Thyroid gland (tissue), 4 donors: Measurements from ENCODE around the gene RAMAC. TPM values are rescaled to one million over a fixed set of nuclear protein-coding genes. Genes with fewer than 3 reads are reported as not detected.

Source experiments
- DNase-seq, 2 donors: peaks; one replicate each; pipeline ENCODE4 v3.0.0-alpha.2; 2019
- H3K27ac ChIP-seq, 3 donors: fragments of 200-600 bp; sonication (generic); 1 replicate in 2 of 3; 2 replicates in 1 of 3; pipeline ENCODE4 v1.5.1; 2016 to 2019; ENCODE audit warnings: mild to moderate bottlenecking in 1 of 3, moderate library complexity in 1 of 3
- H3K27me3 ChIP-seq: fragments of 200-600 bp; sonication (generic); one replicate; pipeline ENCODE4 v1.5.1; 2019
- H3K36me3 ChIP-seq, 2 donors: fragments of 200-600 bp; sonication (generic); one replicate each; pipeline ENCODE4 v1.5.1; 2016 to 2019
- H3K4me1 ChIP-seq, 2 donors: fragments of 200-600 bp; sonication (generic); one replicate each; pipeline ENCODE4 v1.5.1; 2017 to 2019
- H3K4me3 ChIP-seq, 3 donors: fragments of 200-600 bp; sonication (generic); replicated peaks in 1 of 3; 1 replicate in 2 of 3; 2 replicates in 1 of 3; pipeline ENCODE4 v1.5.1; 2016; ENCODE audit warnings: mild to moderate bottlenecking in 1 of 3
- H3K9me3 ChIP-seq: fragments of 200-600 bp; sonication (generic); one replicate; pipeline ENCODE4 v1.5.1; 2017
- POLR2A ChIP-seq, 2 donors: fragments of 450-650 bp; IDR thresholded peaks; one replicate each; pipeline ENCODE4 v1.6.1; 2017; ENCODE audit warnings: antibody characterized with exemption in 2 of 2, mild to moderate bottlenecking in 2 of 2, moderate library complexity in 1 of 2
- whole genome bisulfite sequencing, 2 donors: methylation state at CpG; one replicate each; pipeline ENCODE4 v1.1.5; 2017; 5-methylcytosine and 5-hydroxymethylcytosine counted together
- intact Hi-C: fragments of 100-400 bp; cut with DNase I; formaldehyde crosslinking; loops from one replicate; pipeline ENCODE4 v1.15.1; 2023
- total RNA-seq, 4 donors: library from RNA; depleted of rRNA; stranded (reverse); fragments of >200 nt; gene quantifications; one replicate each; pipeline ENCODE4 v1.2.3, GENCODE V29; 2016
- TF ChIP-seq, protein P1 (sequence below), 6 experiments: fragments of 200-600 bp in 3 of 6; fragments of 450-650 bp in 3 of 6; sonication (generic) in 3 of 6; IDR thresholded peaks; one replicate each; pipeline ENCODE4 v1.5.1; 2016 to 2019; ENCODE audit warnings: antibody characterized with exemption in 6 of 6, mild to moderate bottlenecking in 2 of 6, inconsistent platforms in 1 of 6, moderate library complexity in 1 of 6

The RAMAC gene
- total RNA-seq, 4 donors from 2014 or later = 18.7 to 24.0 (median 22.0) TPM

DNA sequence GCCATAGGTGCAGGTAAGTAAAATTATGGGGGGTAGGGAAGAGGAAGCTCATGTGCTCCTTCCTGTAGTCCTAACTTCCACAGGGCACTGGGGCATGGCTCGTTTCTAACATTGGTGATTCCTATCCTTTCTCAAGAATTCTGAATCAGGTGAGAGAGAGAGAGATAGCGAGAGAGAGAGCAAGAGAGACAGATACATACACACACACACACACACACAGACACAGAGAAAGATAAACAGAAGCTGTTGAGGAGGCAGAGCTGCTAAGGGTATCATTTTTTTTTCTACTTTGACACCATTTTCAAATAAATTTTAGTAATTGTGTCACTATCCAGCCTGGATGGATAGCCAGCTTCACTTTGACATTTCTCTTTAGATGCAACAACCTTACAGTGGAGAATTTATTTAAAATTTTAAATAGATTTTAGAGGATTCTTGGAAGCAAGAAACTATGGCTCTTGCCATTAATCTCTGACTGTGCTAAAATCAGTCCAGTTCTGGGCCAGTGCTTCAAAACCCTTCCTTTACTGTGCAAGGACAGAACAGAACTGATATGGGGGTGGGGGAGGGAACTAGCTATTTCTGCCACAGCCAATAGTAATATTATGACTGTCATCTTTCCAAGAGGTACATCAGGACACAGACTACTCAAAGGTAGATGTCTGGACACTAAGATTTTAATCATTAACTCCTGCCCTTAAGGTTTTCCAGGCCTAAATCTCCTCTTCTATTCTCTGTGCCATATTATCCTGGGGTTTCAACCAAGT, 14.6 kb upstream of the RAMAC start:
- WGBS, 2 donors = 65 to 77% methylated on average over 2 of the region's 2 CpGs
- TF ChIP-seq, protein P1, sequence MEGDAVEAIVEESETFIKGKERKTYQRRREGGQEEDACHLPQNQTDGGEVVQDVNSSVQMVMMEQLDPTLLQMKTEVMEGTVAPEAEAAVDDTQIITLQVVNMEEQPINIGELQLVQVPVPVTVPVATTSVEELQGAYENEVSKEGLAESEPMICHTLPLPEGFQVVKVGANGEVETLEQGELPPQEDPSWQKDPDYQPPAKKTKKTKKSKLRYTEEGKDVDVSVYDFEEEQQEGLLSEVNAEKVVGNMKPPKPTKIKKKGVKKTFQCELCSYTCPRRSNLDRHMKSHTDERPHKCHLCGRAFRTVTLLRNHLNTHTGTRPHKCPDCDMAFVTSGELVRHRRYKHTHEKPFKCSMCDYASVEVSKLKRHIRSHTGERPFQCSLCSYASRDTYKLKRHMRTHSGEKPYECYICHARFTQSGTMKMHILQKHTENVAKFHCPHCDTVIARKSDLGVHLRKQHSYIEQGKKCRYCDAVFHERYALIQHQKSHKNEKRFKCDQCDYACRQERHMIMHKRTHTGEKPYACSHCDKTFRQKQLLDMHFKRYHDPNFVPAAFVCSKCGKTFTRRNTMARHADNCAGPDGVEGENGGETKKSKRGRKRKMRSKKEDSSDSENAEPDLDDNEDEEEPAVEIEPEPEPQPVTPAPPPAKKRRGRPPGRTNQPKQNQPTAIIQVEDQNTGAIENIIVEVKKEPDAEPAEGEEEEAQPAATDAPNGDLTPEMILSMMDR (IDR thresholded peaks at IDR 0.05) = no peak
- Histone ChIP-seq H3K4me1 (no peaks in the 10 kb centered on the region), H3K27me3 (no peaks in the 10 kb centered on the region), H3K9me3 (no peaks in the 10 kb centered on the region), H3K27ac (no peak overlapping the region), H3K4me3 (no peak overlapping the region), H3K36me3 (no peaks in the 10 kb centered on the region)
- DNase-seq = no peak
- intact Hi-C loops = no loop called here

GRCh38 chr15:82972990-82973389, 13.0 kb upstream of the RAMAC start:
- no peaks in the 10 kb centered on the region for H3K9me3 ChIP-seq
- H3K36me3 ChIP-seq = no peaks in the 10 kb centered on the region
- no peak overlapping the region for H3K4me3 ChIP-seq
- no peak for DNase-seq
- no peak for TF ChIP-seq POLR2A (IDR thresholded peaks at IDR 0.05)
- TF ChIP-seq, protein P1 (IDR thresholded peaks at IDR 0.05) = no peak
- 97% methylated on average over 1 of the region's 1 CpG for whole genome bisulfite sequencing, 2 donors
- intact Hi-C loops = no loop called here
- H3K27ac ChIP-seq = no peak overlapping the region
- no peaks in the 10 kb centered on the region for H3K27me3 ChIP-seq
- H3K4me1 ChIP-seq = no peaks in the 10 kb centered on the region

GRCh38 chr15:82977076-82977475, 8.9 kb upstream of the RAMAC start:
- Histone ChIP-seq H3K27me3 (no peaks in the 10 kb centered on the region), H3K9me3 (no peaks in the 10 kb centered on the region), H3K4me1 (no peaks in the 10 kb centered on the region), H3K27ac (no peak overlapping the region), H3K4me3 (no peak overlapping the region), H3K36me3 (no peaks in the 10 kb centered on the region)
- DNase-seq = no peak
- TF ChIP-seq POLR2A (IDR thresholded peaks at IDR 0.05) = no peak
- TF ChIP-seq, protein P1 (IDR thresholded peaks at IDR 0.05) = no peak
- intact Hi-C loops = no loop called here
- WGBS, 2 donors = 92 to 100% methylated on average over 1 of the region's 1 CpG

DNA sequence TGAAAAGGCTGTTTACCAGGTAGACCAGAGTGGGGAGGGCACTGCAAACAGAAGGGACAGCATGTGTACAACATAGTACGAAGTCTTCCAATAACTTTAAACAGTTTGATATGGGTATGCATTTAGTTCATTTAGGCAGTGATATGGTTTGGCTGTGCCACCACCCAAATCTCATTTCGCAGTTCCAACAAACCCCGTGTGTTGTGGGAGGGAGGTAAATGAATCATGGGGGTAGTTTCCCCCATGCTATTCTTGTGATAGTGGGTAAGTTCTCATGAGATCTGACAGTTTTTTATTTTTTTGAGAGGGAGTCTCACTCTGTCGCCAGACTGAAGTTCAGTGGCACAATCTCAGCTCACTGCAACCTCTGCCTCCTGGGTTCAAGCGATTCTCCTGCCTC, 7.6 kb upstream of the RAMAC start:
- DNase-seq = no peak
- intact Hi-C loops = no loop called here
- no peak for TF ChIP-seq POLR2A (IDR thresholded peaks at IDR 0.05)
- H3K4me3 ChIP-seq = no peak overlapping the region
- 92 to 95% methylated on average over 5 of the region's 5 CpGs for WGBS, 2 donors
- no peak overlapping the region for H3K27ac ChIP-seq
- no peaks in the 10 kb centered on the region for H3K9me3 ChIP-seq
- H3K36me3 ChIP-seq = no peaks in the 10 kb centered on the region
- H3K27me3 ChIP-seq = no peaks in the 10 kb centered on the region
- no peaks in the 10 kb centered on the region for H3K4me1 ChIP-seq

GRCh38 chr15:82979726-82980125, 6.3 kb upstream of the RAMAC start:
- H3K36me3 ChIP-seq = no peaks in the 10 kb centered on the region
- no peak overlapping the region for H3K27ac ChIP-seq
- H3K9me3 ChIP-seq = no peaks in the 10 kb centered on the region
- WGBS, 2 donors = 96 to 97% methylated on average over 1 of the region's 1 CpG
- no peaks in the 10 kb centered on the region for H3K4me1 ChIP-seq
- H3K4me3 ChIP-seq = no peak overlapping the region
- no peak for DNase-seq
- no peaks in the 10 kb centered on the region for H3K27me3 ChIP-seq
- intact Hi-C loops = loop anchor here (10.0 kb wide), 1 partner anchor 65 kb away; no protein-coding TSS in a partner anchor
- TF ChIP-seq, protein P1 (IDR thresholded peaks at IDR 0.05) = no peak
- TF ChIP-seq POLR2A (IDR thresholded peaks at IDR 0.05) = no peak
